Stimulated activated CD4-positive, alpha-beta T cell treated with anti-CD3 and anti-CD28 coated beads, Interleukin-12 subunit alpha, Interleukin-12 subunit beta, amount 100 ng/mL, for 24 hours (primary cell): ENCODE data around the gene IL26.
A peak's percentile ranks its signal among the peaks of the same experiment; 100 is the strongest.
"Not testable (repeated sequence)": the region's sequence is repeated elsewhere in the genome, so short reads cannot be mapped to it uniquely, and the experiment has no call there.

ENCODE experiments used
- DNase-seq, 2 experiments: peaks; one replicate each; pipeline ENCODE4 v3.0.0-alpha.2; 2020; ENCODE audit warnings: low read depth in 2 of 2

The IL26 gene

GRCh38 chr12:68240079-68240478 lies 14.5 kb upstream of the IL26 start:
- no peak for DNase-seq

- no peak for DNase-seq
Measured at GRCh38 chr12:68239309-68239982, 13.8 kb upstream of the IL26 start.

GRCh38 chr12:68237619-68238018 lies 12.0 kb upstream of the IL26 start:
- DNase-seq: no peak

GRCh38 chr12:68237078-68237477 lies 11.5 kb upstream of the IL26 start:
- no peak for DNase-seq

GRCh38 chr12:68236421-68237059 lies 10.9 kb upstream of the IL26 start:
- no peak for DNase-seq

GRCh38 chr12:68235576-68235975 lies 10.0 kb upstream of the IL26 start:
- DNase-seq: no peak

- DNase-seq: no peak
Measured at GRCh38 chr12:68234140-68234539, 8.5 kb upstream of the IL26 start.

GRCh38 chr12:68233498-68233897 lies 7.9 kb upstream of the IL26 start:
- DNase-seq: no peak

GRCh38 chr12:68231691-68232090 lies 6.1 kb upstream of the IL26 start:
- DNase-seq: no peak

GRCh38 chr12:68231229-68231628 lies 5.6 kb upstream of the IL26 start:
- no peak for DNase-seq

GRCh38 chr12:68229956-68230355 lies 4.3 kb upstream of the IL26 start:
- no peak for DNase-seq

GRCh38 chr12:68227356-68227755 lies 1.7 kb upstream of the IL26 start:
- no peak for DNase-seq

- DNase-seq: no peak
Measured at GRCh38 chr12:68224613-68225285, 861 bp downstream of the IL26 start.

GRCh38 chr12:68223067-68223747 lies 2.4 kb downstream of the IL26 start:
- peak; percentile 41 to 64 for DNase-seq

- no peak for DNase-seq
Measured at GRCh38 chr12:68222326-68222725, 3.3 kb downstream of the IL26 start.

- DNase-seq: no peak
Measured at GRCh38 chr12:68221497-68221896, 4.1 kb downstream of the IL26 start.

GRCh38 chr12:68210875-68211274 lies 14.7 kb downstream of the IL26 start:
- DNase-seq: no peak

- not testable (repeated sequence) for DNase-seq
Measured at GRCh38 chr12:68209048-68209728, 16.4 kb downstream of the IL26 start.

- no peak for DNase-seq
Measured at GRCh38 chr12:68207276-68207675, 18.3 kb downstream of the IL26 start.

- DNase-seq: no peak
Measured at GRCh38 chr12:68206446-68206845, 19.2 kb downstream of the IL26 start.

- DNase-seq: no peak
Measured at GRCh38 chr12:68203460-68203875, 22.1 kb downstream of the IL26 start.

- no peak for DNase-seq
Measured at GRCh38 chr12:68200854-68201253, 24.8 kb downstream of the IL26 start.
